ENCODE measurements around the gene OR7G2. TPM values are rescaled to one million over a fixed set of nuclear protein-coding genes. Genes with fewer than 3 reads are reported as not detected.

The OR7G2 gene
- total RNA-seq: not detected
- long read RNA-seq: 0 reads

DNA sequence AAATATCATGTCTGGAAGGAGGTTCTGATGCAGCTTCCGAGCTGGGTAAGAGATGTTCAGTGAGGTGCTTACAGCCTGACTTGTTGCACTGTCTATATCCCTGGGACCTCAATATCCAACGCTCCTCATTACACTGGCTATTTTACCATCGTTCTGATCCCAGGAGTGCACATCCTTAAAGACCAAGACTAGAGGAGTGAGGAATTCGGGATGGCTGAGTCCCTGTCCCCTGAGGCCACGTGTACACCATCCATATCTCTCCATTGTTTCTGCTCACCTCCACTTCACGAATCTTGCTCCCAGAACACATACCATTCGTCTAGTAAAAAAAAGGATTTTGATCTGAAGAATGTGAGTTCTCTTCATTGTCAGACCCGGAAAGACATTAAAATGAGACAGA is at the start of gene OR7G2:
Gene OR7G2, minus strand, starts transcription at position 101 of the 400 bp plus-strand sequence. CDS start 4,232 bp downstream, outside the sequence.
- ATAC-seq: no peak
- intact Hi-C loops (cut with micrococcal nuclease): no loop called here
- DNase-seq: no peak

DNA sequence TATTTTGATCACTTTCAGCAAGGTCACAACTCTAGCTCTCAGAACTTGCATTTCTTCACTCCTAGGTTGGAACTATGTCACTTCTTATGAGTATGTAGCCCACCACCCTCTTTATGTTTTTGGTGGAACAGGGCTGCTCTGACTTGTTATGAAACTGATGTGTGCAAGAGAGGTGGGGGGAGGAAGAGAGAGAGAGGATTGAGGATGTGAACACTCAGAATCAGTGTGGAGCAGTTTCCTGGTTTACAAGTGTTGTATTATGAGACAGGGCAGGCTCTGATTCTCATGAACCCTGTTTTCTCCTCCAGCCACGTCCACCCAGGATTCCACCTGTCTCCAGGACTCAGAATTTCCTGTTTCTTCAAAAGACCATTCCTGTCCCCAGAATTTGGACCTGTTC is 49.0 kb upstream of the OR7G2 start:
- DNase-seq: no peak
- intact Hi-C loops (cut with micrococcal nuclease): no loop called here
- ATAC-seq: no peak

DNA sequence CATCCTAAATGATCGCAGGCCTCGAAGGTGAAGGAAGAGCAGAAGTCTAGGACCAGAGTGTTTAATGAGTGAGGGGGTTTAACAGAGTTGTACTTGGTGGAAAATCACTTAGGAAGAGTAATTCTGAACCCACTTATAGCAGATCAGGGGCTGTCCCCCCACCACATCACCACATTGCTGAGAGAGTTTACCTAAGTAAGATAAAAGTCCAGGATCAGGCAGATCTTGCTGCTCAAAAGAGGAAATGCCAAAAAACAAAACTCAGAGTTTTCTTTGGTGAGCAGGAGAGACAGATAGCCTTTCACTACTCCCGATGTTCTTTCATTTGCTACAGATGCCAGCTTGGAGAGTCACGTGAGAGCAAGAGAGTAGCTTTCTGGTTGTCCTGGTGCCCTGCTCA is 48.3 kb upstream of the OR7G2 start:
- intact Hi-C loops (cut with micrococcal nuclease): no loop called here
- ATAC-seq: no peak

DNA sequence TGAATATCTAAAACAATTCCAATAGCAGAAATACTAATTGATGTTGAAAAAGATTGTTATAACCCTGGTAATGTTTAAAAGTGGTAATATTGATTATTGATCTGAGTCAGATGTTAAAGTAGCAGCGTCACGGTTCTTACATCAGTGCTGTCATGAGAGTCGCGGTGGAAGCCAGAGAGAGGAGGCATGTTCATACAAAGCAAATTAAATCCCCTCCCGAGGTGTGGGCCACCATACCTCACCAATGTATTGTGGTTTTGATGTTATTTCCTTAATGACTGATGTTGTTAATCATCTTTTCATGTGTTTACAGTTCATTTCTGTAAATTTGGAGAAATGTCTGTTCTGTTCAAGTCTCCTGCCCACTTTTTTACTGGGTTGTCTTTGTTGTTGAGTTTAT is 44.1 kb upstream of the OR7G2 start:
- intact Hi-C loops (cut with micrococcal nuclease): no loop called here

More for the DNA sequence above, 48.3 kb upstream of the OR7G2 start:
- no peak for DNase-seq

DNA sequence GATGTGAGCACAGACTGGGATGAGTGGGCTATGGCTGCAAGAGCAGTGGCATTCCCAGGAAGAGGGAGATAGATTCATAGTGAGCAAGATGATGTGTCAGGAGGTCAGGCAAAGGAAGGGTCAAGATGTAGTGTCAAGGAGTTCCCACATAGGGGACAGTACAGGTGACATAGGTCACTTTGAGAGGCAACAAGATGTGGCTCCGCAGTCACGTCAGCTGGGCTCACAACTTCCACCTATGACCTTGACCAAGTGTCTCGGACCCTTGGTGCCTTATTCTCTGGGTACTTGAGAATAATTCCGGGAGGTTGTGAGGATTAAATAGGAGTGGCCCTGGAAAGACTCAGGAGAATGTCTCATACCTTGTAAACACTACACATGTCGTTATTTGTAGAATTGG is 43.4 kb upstream of the OR7G2 start:
- intact Hi-C loops (cut with micrococcal nuclease): no loop called here
- DNase-seq (no peak), ATAC-seq (no peak)

More for the DNA sequence above, 44.1 kb upstream of the OR7G2 start:
- ATAC-seq (no peak), DNase-seq (no peak)

DNA sequence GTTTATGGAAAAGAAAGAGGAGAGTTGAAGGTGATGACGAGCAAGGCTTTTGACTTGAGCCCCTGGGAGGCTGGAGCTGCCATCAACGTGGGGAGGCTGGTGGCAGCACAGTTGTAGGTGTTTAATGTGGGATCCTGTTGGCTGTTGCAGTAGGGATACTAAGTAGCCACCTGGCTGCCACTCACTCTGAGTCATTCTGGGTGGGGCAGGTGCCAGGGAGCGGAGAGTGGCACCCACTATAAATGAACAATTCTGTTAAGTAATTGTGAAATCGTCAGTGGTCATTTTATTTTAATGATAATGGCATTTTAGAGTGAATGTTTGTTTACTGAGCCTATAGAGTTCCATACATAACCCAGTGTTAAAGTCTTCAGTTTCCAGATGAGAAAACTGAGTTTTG is 42.7 kb upstream of the OR7G2 start:
- no peak for DNase-seq
- ATAC-seq: no peak
- intact Hi-C loops (cut with micrococcal nuclease): no loop called here

DNA sequence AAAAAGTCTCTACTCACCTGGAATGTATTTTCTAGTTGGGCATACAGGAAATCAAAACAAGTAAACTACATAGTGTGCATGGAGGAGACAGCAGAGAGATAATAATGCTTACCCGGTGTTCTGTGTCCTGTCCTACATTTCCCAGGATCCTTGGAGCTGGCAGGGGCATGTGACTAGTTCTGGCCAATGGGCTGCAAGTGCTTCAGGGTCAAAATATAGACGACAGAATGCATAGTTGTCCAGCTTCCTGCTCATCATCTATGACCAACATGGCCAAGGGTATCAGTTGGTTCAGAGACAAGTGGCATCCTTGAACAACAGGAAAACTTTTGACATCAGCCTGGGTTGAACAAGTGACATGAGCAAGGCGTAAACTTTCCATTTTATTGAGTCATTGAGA is 41.4 kb upstream of the OR7G2 start:
- ATAC-seq: no peak
- no peak for DNase-seq
- intact Hi-C loops (cut with micrococcal nuclease): no loop called here

DNA sequence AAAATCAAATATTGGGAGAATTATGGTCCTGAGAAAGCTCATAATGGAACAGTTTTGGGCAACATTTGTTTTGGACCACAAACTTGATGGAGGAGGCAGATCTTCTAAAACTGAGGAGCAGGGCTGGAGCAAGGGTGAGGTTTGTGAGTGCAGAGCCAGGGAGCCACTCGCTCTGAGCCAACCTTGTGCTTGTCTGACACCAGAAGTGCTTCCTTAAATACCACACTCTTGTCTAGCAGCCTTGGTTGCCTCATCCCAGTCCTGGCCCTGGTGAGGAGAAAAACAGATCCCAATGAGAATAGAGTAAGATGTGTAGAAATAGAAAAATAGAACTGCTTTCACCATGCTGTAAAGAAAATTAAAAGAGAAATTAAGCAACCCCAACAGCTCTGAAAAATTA is 39.6 kb upstream of the OR7G2 start:
- DNase-seq (no peak), ATAC-seq (peak; percentile 84)
- intact Hi-C loops (cut with micrococcal nuclease): no loop called here

DNA sequence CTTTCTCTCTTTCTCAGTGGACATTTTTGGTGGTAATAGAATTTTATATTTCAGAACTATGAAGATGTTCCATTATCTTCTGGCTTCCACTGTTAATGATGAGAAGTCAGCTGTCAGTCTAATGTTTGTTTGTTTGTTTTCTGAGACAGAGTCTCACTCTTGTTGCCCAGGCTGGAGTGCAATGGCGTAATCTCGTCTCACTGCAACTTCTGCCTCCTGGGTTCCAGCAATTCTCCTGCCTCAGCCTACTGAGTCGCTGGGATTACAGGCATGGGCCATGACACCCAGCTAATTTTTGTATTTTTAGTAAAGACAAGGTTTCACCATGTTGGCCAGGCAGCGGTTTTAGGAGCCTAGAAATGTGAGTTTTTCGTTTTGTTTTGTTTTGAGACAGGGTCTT is 37.6 kb upstream of the OR7G2 start:
- ATAC-seq: no peak
- intact Hi-C loops (cut with micrococcal nuclease): no loop called here
- DNase-seq: no peak

DNA sequence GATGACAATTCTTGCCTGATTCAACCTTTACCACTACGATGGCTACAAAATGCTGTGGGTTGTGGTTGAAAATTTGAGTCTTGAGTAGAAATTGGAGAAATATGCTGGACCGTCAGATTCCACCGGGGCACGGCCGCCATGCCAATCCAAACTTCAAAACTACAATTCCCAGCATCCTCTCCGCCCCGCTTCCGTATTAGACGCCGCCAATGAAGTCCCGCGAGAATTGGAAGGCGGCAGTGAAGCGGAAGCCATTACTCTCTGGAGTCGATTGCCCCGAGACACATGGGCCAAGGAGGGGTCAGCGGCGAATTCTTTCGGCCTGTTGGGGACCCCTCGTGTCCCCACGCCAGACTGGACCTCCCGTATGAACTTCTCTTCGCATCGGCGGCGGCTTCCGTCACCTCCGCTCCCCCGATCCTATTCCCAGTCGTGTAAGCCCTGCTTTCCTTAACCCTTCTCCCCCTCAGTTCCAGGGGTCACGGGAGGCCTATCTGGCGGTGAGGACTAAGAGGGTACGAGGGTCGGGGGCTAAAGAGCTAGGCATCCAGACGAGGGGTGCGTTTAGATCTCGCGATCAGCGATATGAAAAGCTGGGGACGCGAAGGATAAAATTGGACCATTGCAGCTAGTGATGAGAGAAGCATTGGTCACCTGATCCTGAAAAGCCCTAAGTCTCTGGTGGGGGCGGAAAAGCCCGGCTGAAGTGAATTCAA is 33.0 kb upstream of the OR7G2 start, which contains the start of gene ZNF317:
Gene ZNF317, plus strand, starts transcription at position 239 of the 716 bp plus-strand sequence. CDS start 15,620 bp downstream, outside the sequence.
- peak; percentile 94 for DNase-seq
- intact Hi-C loops (cut with micrococcal nuclease): no loop called here
- ATAC-seq: peak; percentile 98

DNA sequence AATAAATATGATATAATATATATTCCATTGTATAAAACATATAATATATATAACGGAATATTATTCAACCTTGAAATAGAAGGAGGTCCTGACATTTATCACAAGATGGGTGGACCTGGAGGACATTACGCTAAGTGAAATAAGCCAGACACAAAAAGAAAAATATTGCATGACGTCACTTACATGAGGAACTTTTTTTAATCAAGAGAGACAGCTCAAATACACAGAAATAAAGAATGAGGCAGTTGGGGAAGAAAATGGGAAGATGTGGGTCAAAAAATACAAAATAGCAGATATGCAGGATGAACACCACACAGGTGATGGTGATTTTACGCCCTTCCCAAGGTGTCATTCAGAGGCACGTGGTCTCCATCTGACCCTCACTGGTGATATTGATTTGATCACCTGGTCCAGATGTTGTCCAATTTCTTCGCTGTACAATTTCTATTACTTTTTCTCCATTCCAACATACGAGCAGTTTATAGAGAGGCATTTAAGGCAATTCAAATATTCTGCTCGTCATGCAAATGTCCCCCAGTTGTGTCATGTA is 32.4 kb upstream of the OR7G2 start:
- ATAC-seq (peak; percentile 6), DNase-seq (no peak)
- intact Hi-C loops (cut with micrococcal nuclease): no loop called here

DNA sequence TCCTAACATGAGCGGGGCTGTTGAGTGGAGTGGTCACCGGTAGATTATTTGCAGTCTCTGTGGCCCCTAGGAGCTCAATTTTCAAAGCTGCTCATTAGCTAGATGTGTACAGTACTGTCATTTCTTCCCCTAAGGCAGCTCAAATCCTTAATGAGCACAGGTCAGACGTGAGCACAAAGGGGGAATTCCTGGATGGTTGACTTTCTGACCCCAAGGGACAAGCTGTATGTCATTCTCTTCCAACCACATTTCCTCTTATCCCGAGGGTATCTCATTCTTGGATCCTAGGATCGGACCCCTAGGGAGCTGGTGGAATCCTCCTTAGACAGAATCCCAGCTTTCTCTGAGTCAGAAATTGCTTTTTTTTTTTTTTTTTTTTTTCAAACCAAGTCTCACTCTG is 25.1 kb upstream of the OR7G2 start:
- intact Hi-C loops (cut with micrococcal nuclease): no loop called here
- no peak for ATAC-seq
- no peak for DNase-seq

DNA sequence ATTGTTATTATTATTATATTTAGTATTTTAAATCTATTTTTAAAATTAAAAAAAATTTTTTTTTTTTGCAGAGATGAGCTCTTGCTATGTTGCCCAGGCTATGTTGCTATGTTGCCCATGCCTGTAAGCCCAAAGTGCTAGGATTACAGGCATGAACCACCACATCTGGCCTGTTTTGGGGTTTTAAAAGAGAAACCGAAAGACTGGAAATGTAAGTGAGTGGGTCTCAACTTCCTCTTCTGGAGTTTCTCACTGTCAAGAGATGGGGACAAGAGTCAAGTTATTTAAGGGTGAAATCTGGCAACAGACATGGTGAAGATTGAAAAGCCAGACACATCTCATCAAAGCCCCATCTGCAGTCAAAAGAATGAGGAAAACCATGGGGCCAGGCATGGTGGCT is 23.7 kb upstream of the OR7G2 start:
- DNase-seq (no peak), ATAC-seq (no peak)
- intact Hi-C loops (cut with micrococcal nuclease): no loop called here

DNA sequence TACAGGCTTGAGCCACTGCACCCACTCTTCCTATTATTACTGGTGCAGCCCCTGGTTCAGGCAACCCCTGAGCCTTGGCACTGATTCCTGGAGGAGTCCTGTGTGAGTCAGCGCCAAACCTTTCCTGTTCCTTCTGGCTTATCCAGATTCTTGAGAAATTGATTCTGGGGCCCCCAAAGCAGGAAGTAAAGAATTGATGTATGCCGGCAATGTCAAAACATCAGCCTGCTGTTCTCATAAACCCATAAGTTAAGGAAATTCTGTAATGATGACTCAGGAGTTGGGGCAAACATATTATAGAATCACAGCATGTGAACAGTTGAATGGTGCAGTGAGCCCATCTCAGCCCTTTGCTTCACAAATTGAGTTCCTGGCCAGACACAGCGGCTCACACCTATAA is 20.9 kb upstream of the OR7G2 start:
- intact Hi-C loops (cut with micrococcal nuclease): no loop called here
- ATAC-seq (no peak), DNase-seq (no peak)

DNA sequence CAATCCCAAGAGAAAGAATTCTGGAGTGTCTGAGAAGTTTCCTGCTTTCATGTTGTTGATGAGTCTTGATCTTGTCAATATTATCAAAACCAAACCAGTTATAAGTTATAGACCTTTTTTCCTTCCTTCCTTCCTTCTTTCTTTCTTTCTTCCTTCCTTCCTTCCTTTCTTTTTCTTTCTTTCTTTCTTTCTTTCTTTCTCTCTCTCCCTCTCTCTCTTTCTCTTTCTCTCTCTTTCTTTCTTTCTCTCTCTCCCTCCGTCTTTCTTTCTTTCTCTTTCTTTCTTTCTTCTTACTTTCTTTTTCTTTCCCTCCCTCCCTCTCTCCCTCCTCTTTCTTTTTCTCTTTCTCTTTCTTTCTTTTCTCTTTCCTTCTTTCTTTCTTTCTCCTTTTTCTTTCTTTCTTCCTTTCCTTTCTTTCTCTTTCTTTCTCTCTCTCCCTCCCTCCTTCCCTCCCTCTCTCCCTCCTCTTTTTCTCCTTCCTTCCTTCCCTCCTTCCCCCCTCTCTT is 19.7 kb upstream of the OR7G2 start, which contains the start of gene OR7G3:
Gene OR7G3, minus strand, starts transcription at position 51 of the 506 bp plus-strand sequence. Its CDS starts 0 bp downstream, at position 51.
- ATAC-seq: no peak
- intact Hi-C loops (cut with micrococcal nuclease): no loop called here
- DNase-seq: no peak

DNA sequence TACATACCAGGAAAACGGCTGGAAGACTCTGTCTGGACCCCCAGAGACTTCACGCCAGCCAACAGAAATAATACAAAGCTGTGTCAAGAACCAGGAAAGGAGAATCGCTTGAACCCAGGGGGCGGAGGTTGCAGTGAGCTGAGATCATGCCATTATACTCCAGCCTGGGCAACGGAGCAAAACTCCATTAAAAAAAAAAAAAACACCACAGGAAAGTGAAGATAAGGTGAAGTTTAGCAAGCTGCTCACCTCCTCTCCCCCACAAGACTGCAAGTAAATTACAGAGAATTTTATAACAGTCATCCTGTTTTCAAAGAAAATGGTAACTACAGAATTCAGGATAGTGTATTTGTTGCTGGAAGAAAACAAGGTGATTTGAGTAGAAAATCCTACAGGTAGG is 9.3 kb upstream of the OR7G2 start:
- ATAC-seq: no peak
- intact Hi-C loops (cut with micrococcal nuclease): no loop called here
- DNase-seq: no peak

DNA sequence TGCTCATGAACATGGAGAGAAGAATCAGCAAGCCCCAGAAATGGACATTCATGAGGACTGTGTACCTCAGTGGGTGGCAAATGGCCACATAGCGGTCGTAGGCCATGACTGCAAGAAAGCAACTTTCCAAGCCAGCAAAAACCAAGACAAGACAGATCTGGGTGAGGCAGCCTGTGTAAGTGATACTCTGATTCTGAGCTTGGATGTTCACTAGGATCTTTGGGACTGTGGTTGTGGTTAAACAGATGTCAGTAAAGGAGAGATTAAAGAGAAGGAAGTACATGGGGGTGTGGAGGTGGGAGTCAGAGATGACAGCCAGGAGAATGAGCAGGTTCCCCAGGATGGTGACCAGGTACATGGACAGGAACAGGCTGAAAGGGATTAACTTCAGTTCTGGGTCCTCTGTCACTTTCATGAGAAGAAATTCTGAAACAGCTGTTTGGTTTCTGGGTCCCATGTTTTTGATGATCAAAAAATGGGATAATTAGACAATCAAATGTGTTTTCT is 8.1 kb upstream of the OR7G2 start, which contains the start of gene OR7G1:
Gene OR7G1, minus strand, starts transcription at position 457 of the 507 bp plus-strand sequence. Its CDS starts 0 bp downstream, at position 457.
- intact Hi-C loops (cut with micrococcal nuclease): no loop called here
- ATAC-seq (no peak), DNase-seq (no peak)

DNA sequence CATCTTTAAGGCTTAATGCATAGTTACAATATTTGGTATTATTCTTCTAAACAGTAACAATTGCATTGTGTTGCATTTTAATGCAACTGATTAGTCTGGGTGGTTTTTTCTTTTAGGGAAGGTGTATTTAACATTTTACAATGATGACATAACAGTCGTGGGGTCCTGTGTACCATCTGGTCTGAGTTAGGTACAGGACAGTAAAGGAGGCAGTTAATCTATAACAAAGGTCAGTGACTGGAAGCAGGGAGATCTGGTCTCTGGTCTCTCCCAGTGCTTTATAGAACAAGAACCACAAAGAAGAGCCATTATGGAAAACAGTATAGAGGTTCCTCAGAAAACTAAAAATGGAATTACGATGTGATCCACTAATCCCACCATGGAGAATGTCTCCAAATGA is 2.7 kb upstream of the OR7G2 start:
- intact Hi-C loops (cut with micrococcal nuclease): no loop called here
- DNase-seq (no peak), ATAC-seq (no peak)

DNA sequence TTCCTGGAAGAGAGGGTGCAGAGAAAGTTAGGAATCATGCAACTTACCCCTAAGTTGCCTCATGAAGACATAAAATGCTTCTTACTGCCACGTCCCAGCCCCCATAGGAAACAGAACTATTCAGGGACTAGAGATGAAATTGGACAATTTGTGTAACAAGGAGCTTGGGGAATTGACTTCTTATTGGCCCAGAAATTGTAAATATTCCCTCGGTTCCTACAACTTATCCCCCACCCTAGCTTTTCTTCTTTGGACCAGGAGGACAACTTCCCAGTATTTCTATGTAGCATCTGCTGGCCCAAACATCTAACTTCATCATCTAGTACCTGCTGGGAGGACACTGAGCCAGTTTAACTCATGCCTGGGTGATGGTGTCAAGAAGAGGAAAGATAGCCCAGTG is 20.5 kb downstream of the OR7G2 start, which contains the start of gene OR1M1:
Gene OR1M1, plus strand, starts transcription at position 301 of the 400 bp plus-strand sequence. CDS start 6,184 bp downstream, outside the sequence.
- intact Hi-C loops (cut with micrococcal nuclease): no loop called here
- no peak for ATAC-seq
- DNase-seq: no peak

DNA sequence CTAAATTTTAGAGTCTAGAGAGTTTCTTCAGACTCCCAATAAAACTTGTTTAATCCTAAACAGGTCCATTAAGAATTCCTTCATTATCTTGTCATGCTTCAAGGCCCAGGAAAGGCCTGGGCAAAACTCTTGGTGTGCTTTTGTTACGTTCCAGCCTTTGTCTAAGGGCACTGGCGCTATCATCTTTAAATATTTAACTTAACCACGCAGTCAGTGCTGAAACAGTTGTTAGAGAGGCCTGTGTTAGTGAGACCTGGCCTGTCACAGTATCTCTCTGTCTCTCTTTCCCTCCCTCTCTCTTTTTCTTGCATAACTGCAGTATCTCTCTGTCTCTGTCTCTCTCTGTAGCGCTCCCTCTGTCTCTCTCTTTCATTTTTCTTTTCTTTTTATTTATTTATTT is 28.6 kb downstream of the OR7G2 start:
- ATAC-seq (no peak), DNase-seq (no peak)
- intact Hi-C loops (cut with micrococcal nuclease): no loop called here

Data from left ventricle myocardium superior (tissue), 1 donor.